Brain microvascular endothelial cell (primary cell): ENCODE measurements around the gene GPAM.

Experiments used
- DNase-seq: peaks from one replicate; pipeline ENCODE4 v3.0.0-alpha.2; 2020
- H3K27ac ChIP-seq: fragments of 250-450 bp; sonication (Bioruptor Pico); 2 replicates; pipeline ENCODE4 v1.5.1; 2020; ENCODE audit warnings: mild to moderate bottlenecking, moderate library complexity
- H3K27me3 ChIP-seq: fragments of 250-450 bp; sonication (Bioruptor Pico); replicated peaks from 2 replicates; pipeline ENCODE4 v1.5.1; 2020; ENCODE audit warnings: mild to moderate bottlenecking
- H3K36me3 ChIP-seq: fragments of 250-450 bp; sonication (Bioruptor Pico); replicated peaks from 2 replicates; pipeline ENCODE4 v1.5.1; 2020; ENCODE audit warnings: mild to moderate bottlenecking
- H3K4me3 ChIP-seq: 2 replicates; pipeline ENCODE4 v1.5.1; 2011; ENCODE audit warnings: low read depth, mild to moderate bottlenecking, control low read depth, low read length, moderate library complexity
- in situ Hi-C: cut with HindIII; loops from 2 replicates; pipeline ENCODE4 v1.10.0; 2017; ENCODE audit warnings: low sequenced_read_pairs, low pct_ligation_motif_present
- TF ChIP-seq, protein P1 (sequence below): IDR thresholded peaks from 2 replicates; pipeline ENCODE4 v1.5.1; 2011; ENCODE audit warnings: low read depth, mild to moderate bottlenecking, moderate library complexity, low read length, control low read depth, inconsistent platforms; ENCODE audit errors: missing control alignments

Gene GPAM

GRCh38 chr10:112151524-112152039 is 32.0 kb downstream of the GPAM start:
- Histone ChIP-seq H3K36me3 (no peaks in the 10 kb centered on the region), H3K4me3 (no peak overlapping the region), H3K27me3 (no peaks in the 10 kb centered on the region), H3K27ac (no peak overlapping the region)
- no peak for DNase-seq
- TF ChIP-seq, protein P1, sequence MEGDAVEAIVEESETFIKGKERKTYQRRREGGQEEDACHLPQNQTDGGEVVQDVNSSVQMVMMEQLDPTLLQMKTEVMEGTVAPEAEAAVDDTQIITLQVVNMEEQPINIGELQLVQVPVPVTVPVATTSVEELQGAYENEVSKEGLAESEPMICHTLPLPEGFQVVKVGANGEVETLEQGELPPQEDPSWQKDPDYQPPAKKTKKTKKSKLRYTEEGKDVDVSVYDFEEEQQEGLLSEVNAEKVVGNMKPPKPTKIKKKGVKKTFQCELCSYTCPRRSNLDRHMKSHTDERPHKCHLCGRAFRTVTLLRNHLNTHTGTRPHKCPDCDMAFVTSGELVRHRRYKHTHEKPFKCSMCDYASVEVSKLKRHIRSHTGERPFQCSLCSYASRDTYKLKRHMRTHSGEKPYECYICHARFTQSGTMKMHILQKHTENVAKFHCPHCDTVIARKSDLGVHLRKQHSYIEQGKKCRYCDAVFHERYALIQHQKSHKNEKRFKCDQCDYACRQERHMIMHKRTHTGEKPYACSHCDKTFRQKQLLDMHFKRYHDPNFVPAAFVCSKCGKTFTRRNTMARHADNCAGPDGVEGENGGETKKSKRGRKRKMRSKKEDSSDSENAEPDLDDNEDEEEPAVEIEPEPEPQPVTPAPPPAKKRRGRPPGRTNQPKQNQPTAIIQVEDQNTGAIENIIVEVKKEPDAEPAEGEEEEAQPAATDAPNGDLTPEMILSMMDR: no peak
- in situ Hi-C loops: no loop called here

DNA sequence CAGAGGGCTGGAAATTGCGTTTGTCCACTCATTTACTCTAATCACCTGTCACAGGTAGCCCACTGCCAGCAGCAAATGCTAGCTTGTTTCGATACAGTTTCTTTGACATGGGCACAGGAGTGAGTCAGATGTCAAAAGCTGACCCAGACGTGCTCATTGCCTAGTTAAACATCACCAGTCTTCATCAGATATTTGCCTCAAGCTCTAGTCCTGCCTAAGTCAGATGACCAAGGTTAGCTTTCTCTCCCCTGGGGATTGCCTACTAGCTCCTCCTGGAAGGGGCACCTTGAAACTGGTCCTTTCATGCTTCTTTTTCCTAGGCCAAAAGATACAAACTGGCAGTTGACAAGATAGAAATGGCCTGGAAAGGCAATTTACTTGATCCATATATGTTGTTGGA is 35.2 kb downstream of the GPAM start:
- Histone ChIP-seq H3K27me3 (no peaks in the 10 kb centered on the region), H3K4me3 (no peak overlapping the region), H3K27ac (no peak overlapping the region), H3K36me3 (no peaks in the 10 kb centered on the region)
- in situ Hi-C loops: no loop called here
- DNase-seq: no peak
- TF ChIP-seq, protein P1: no peak

DNA sequence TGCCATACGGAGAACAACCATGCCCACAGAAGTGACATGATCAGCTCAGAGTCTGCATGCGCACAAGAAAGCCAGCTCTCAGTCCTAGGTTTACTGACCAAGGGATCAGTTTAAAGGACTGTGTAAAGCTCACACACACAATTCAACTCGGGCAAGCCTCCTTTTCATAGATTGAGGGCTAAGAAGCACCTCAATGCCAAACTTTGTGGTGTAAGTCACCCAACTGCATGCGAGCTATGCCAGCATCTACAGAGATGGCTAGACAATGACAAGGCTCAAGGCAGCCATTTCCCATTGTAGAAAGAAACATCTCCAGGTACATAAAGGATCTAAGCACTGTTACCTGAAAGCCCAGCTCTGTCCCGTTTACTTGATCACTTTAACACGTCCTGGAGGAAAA is 36.8 kb downstream of the GPAM start:
- in situ Hi-C loops: no loop called here
- Histone ChIP-seq H3K27me3 (no peaks in the 10 kb centered on the region), H3K4me3 (no peak overlapping the region), H3K36me3 (no peaks in the 10 kb centered on the region), H3K27ac (no peak overlapping the region)
- no peak for DNase-seq
- TF ChIP-seq, protein P1: no peak

GRCh38 chr10:112145263-112145662 is 38.3 kb downstream of the GPAM start:
- Histone ChIP-seq H3K27me3 (no peaks in the 10 kb centered on the region), H3K36me3 (no peaks in the 10 kb centered on the region), H3K4me3 (no peak overlapping the region), H3K27ac (no peak overlapping the region)
- TF ChIP-seq, protein P1: no peak
- DNase-seq: no peak
- in situ Hi-C loops: no loop called here

DNA sequence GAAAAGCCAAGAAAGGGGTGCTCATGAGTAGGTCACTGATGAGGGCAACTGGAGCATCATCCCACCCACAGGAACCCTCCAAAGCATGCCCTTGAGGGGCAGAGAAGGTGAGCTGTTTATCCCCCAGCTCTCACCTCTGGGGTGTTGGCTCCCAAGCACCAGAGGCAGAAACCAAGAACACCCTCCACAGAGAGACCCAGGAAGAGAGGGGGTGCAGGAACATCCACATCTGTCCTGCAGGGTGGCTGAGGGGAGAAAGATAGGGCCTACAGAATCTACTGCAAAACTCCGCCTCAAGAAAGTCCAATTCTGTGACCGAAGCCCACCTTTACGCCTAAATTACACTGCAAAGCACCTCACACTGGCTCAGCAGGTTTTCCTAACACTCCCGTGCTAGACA is 40.1 kb downstream of the GPAM start:
- Histone ChIP-seq H3K4me3 (no peak overlapping the region), H3K27me3 (no peaks in the 10 kb centered on the region), H3K27ac (no peak overlapping the region), H3K36me3 (no peaks in the 10 kb centered on the region)
- TF ChIP-seq, protein P1: no peak
- no peak for DNase-seq
- in situ Hi-C loops: no loop called here

GRCh38 chr10:112141292-112141691 is 42.3 kb downstream of the GPAM start:
- Histone ChIP-seq H3K4me3 (no peak overlapping the region), H3K27me3 (no peaks in the 10 kb centered on the region), H3K27ac (no peak overlapping the region), H3K36me3 (no peaks in the 10 kb centered on the region)
- TF ChIP-seq, protein P1: no peak
- in situ Hi-C loops: no loop called here
- no peak for DNase-seq
